Measurements from ENCODE around the gene AICDA.
"Not testable (repeated sequence)": the region's sequence is repeated elsewhere in the genome, so short reads cannot be mapped to it uniquely, and the experiment has no call there.

AICDA gene

DNA sequence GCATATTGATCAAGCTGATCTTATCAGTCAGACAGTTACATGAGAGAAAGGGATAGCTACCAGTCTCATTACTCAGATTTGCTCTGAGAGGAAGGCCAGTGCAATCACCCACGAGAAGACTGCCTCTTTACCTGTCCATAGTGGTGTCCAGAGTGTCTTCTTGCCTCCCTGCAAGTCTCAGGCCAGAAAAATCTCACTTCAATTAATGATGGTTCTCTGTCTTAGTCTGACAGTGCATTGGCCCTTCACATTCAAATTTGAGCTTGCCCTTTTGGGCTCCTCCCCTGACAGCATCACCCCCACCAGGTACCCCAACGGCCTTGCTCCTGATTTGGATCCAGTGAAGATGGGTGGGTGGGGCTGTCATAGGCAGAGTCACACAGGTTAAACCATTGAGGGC is at the start of gene AICDA:
AICDA (minus strand) TSS at position 231 of the 400 bp plus-strand sequence; CDS start at position 139, 92 bp downstream.
- DNase-seq, result no peak

DNA sequence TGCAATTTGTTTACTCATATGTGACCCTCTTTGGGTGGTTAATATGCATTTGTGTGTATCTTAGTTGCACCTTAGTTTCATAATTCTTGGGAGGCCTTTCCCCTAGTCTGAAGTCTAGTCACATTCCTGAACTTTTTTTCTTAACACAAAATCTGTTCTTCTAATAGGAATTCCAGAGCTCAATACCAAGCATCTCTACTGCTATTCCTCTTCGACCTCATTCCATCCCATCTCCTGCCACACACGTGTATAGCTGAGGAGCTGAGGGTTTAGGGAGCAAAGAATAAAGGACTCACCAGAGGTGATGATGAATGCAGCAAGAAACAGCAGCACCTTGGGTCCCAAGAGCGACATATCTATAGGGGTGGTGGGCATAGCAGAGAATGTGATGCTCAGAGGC is 49.1 kb upstream of the AICDA start:
- no peak for DNase-seq

DNA sequence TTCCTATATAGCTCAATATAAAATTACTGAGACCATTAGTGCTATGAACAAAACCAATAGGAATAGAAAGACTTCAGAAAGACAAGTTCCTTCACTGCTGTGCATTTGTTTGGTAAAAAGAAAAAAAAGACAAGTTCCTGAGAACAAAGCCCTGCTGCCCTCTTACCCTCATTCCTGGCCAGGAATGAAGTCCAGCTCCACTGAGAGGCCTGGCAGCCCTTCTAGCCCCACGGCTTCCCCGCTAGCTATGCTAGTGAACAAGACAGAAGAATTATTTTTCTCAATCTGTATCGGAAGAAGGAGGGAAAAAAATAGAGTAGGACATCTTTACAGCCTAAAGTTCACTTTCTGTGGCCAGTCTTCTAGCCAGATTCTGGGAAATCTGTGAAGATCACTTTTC is 48.4 kb upstream of the AICDA start:
- DNase-seq, result no peak

DNA sequence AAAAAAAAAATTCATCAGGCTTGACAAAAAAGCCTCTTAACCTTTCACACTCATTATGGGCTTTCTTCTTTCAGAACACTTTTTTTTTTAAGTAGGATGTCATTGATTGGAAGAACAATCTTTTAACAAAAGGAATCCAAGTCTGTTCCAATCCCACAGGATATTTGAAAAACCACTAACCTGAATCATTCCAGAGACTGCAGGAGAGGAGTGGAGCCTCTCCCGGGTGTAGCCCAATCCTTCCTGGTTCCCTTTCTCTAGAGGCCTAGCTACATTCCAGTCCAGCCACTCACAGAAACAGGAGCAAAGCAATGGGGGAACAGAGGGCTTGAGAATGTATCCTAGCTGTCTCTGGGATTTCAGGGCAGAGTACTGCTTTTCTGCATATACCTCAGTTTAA is 45.7 kb upstream of the AICDA start:
- DNase-seq, result no peak

DNA sequence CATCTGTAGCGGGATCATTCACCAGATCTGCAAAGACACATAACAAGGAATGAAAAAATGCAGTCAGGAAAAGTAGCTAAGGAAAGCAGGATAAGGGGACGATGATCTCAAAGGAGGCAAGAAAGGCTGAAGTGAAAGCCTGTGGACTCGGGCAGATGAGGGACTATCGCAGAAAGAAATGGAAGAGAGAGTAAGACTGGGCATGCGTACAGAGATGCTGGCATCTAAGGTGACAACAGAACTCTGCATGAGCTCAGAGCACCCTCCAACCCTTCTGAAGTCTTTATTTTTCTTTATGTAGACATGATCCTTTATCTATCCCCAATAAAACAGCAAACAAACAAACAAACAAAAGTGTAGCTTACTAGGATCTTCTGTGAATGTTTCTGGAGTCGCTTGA is 42.8 kb upstream of the AICDA start:
- DNase-seq, result no peak

DNA sequence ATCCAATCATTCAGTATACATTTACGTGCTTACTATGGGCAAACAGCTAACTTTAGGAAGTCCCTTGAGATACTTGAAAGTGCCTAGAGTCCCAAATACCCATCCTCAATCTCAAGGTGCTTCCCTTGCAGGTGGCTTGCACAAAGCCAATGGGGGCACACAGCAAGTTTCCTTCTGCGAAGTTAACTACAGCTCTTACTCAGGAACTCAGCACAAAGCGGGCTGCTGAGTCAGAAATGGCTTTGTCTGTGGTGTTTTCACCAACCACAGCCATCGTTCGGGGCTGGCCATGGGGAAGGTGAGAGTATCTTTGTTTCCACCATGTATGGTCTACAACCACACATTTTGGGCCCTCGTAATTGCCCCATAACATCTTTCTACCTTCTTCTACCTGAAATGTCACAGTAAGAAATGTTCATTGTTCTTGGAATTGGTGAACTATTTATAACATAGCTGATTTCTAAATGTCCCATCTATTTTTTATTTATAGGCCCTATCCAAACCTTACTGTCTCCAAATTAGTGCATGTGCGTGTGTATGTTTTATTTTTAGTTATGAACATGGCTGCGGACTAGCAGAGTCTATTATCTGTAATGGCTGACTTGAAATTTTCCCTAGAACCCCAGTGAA is 36.0 kb upstream of the AICDA start:
- DNase-seq, result no peak

DNA sequence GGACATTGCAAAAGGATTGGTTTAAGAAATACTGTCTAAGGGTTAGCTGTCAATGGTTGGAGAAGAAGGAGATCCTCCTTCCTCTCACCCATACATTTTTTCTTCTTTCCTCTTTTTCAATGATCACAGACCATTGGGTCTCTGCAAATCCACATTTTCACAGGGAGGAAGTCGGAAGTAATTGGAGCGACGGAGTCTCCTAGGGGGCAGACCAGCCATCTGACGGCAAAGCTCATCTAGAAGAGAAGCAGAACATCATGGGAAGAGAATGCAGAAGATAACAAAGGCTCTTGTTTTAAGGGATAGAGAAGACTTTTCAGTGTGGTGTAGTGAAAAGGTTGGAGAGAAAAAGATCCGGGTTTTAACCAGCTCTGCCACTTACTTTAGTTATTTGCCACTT is 35.3 kb upstream of the AICDA start:
- DNase-seq, result no peak

DNA sequence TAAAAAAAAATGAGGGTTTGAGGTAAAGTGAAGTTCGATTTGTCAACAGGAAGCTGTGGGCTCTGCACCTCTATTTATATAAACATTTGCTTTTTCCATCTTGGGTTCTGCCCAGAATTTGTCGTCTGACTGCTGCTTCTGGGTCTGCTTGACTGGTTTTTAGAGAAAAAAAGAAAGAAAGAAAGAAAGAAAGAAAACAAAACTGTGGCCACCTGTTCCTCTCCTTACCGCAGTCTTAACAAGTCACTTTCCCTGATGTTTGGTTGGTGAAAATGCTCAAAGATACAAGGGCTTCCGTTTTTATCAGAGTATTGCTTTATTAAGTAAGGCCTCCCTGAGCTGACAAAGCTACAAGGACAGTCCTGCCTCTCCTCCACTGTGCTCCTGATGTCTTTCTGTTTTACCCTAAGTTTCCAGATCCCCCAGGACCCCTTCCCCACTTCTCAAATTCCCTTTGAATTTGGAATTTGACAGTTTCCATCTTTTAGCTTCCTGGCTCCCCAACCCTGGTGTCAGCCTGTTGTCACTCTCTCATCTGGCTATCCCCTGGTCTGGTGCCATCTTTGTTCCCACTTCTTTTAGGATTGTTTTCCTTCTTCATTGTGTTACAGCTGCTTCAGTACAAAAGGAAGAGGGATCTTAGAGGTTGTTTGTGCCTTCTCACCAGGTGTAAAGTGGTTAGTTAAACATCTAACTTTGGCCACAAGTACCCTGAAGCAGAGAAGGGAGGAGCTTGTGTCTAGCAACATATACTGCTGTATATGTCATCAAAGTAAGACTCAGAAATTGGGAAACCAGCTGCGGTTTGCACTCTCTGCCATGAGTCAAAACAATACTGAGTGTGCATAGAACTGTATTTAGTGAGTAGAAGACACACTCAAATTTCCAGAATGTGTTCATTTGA is 31.9 kb upstream of the AICDA start:
- peak; percentile 6 for DNase-seq

DNA sequence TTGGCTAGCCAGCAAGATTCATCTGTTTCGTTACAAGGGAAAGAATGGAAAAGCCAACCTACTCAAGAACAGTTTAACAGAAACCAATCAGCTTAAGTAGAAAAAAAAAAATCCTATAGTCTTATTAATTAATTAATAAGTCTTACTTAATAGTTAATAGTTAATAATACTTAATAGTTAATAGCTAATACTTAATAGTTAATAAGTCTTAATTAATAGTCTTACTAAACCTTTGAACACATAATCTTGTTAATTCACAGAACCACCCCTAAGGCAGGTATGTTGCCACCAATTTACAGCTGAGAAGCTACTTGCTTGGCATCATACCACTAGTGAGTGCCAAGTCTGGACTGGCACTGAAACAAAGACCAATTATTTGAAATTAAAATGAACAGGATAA is 30.1 kb upstream of the AICDA start:
- no peak for DNase-seq

DNA sequence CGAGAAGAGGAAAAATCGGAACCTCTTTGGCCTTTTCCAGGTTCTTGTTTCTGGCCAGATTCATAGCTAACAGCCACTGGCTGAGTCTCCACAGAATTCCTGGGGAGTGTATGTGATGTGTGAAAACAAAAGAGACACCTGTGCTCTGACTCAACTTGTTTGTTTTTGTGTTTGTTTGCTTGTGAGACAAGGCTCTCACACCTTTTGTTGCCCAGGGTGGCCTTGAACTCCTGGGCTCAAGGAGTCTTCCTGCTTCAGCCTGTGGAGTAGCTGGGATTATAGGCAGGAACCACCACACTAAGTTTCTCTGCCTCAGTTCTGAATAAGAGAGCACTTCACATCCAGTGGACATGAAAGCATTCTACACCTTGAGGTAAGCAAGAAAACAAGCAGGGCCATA is 27.3 kb upstream of the AICDA start:
- DNase-seq, result no peak

DNA sequence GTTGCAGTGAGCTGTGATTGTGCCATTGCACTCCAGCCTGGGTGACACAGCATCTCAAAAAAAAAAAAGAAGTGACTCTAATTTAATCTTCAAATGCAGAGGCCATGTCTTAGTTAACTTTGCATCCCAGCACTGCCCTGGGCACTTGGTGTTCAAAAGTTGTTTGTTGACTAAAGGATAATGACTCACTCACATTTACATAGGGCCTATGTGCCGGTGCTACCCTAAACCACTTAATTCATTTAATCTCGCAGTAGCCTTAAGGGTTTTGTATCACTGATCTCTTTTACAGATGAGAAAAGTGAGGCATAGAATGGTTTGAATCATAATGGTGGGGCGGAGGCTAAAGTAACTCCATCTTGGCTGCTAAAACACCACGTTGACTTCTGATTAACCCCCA is 26.3 kb upstream of the AICDA start:
- DNase-seq, result no peak

DNA sequence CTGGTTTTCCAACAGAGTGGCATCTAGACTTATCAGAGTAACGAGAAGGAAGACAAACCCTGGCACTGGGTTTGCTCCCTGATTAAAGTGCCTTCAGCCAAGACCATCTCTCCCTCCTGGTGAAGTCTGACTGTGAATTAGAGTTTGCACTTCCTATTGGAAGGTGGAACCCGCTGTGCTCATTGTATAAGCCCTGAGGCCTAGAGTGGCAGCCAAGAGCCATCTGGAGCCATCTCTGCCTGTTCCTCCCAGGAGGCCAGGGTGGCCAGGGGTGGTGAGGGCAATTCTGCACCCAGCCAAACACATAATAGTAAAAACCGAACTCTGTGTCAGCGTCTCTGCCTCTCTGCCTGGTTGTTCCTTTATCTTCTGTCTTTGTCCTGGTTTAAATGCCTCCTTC is 25.0 kb upstream of the AICDA start:
- DNase-seq, result no peak

DNA sequence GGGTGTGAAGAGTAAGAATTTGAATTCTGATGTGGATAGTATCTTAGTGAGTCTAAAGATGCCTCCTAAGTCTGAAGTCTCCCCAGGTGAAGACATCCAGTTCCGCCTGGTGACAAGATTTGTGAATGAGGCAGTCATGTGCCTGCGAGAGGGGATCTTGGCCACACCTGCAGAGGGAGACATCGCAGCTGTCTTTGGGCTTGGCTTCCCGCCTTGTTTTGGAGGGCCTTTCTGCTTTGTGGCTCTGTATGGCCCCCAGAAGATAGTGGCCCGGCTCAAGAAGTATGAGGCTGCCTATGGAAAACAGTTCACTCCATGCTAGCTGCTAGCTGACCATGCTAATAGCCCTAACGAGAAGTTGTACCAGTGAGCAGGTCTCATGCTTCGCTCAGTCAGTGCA is 24.6 kb upstream of the AICDA start:
- DNase-seq, result no peak

DNA sequence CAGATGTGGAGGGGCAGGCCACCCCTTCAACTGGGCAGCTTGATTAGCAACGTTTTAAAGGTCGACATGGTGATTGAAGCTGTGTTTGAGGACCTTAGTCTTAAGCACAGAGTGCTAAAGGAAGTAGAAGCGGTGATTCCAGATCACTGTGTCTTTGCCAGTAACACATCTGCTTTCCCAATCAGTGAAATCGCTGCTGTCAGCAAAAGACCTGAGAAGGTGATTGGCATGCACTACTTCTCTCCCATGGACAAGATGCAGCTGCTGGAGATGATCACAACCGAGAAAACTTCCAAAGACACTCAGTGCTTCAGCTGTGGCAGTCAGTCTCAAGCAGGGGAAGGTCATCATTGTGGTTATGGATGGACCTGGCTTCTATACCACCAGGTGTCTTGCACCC is 23.9 kb upstream of the AICDA start:
- DNase-seq, result no peak

DNA sequence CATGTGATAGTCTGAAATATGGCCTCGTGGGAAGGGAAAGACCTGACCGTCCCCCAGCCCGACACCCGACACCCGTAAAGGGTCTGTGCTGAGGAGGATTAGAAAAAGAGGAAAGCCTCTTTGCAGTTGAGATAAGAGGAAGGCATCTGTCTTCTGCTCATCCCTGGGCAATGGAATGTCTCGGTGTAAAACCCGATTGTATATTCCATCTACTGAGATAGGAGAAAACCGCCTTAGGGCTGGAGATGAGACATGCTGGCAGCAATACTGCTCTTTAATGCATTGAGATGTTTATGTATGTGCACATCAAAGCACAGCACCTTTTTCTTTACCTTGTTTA is 23.3 kb upstream of the AICDA start:
- not testable (repeated sequence) for DNase-seq

DNA sequence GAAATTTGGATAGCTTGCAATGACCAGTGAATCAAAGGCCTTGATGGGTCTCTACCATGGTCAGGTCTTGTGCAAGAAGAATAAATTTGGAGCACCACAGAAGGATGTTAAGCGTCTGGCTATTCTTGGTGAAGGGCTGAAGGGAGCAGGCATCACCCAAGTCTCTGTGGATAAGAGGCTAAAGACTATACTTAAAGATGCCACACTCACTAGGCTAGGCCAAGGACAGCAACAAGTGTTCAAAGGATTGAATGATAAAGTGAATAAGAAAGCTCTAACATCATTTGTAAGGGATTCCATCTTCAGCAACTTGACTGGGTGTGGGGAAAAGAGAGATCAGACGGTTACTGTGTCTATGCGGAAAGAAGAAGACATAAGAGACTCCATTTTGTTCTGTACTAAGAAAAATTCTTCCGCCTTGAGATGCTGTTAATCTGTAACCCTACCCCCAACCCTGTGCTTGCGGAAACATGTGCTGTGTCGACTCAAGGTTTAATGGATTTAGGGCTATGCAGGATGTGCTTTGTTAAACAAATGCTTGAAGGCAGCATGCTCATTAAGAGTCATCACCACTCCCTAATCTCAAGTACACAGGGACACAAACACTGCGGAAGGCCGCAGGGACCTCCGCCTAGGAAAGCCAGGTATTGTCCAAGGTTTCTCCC is 22.8 kb upstream of the AICDA start:
- DNase-seq, result not testable (repeated sequence)

DNA sequence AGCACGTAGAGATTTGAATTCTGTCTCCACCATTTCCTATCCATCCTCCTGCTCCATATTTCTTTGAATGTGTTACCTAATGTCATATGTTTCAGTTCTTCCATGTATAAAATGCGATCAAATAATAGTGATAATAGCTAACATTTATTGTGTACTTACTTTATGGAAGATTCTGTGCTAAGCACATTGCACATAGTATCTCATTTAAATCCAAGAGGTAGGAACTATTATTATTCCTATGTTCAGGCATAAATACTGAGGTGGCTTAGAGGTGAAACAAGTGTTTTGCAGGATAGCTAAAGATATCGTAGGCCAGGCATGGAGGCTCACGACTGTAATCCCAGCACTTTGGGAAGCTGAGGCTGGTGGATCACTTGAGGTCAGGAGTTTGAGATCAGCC is 17.5 kb upstream of the AICDA start:
- DNase-seq, result no peak

DNA sequence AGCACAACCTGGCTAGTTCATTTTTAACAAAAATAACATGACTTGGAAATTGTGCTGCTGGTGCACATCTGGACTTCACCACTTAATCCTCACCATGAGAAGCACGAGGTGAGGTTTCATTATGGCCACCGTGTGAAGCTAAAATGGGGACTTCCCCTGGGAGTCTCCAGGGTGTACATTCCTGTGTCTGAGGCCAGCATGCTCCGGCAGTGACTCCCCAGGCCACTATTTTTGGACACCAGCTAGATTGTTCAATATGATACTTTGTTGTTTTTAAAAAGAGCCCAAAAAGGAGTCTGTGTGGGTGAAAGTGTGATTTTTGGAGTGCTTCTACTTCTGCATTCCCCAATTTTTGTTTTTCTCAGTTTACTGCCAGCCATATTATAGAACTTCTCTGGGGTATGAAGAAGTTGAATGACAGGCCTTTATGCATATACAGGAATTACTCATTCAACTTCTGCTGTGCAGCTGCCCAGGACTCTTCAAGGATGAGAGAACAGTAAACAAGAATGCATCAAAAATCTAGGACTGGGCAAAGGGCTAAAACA is 16.9 kb upstream of the AICDA start:
- DNase-seq, result no peak

DNA sequence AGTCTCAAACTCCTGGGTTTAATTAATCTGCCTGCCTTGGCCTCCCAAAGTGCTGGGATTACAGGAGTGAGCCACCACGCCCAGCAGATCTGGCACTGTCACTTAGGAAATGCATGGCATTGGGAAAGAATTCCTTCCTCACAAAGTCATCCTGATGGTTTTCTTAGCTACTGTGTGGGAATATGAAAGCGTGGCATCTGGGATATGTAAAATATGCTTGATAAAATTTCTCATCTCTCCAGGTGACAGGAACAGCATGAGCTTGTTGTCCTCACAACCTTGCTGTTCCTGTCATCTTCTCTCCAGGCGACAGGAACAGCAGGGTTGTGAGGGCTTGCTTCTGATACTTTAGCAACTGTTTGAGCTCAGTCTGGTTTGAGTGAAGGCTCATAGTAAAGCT is 16.1 kb upstream of the AICDA start:
- DNase-seq, result no peak

DNA sequence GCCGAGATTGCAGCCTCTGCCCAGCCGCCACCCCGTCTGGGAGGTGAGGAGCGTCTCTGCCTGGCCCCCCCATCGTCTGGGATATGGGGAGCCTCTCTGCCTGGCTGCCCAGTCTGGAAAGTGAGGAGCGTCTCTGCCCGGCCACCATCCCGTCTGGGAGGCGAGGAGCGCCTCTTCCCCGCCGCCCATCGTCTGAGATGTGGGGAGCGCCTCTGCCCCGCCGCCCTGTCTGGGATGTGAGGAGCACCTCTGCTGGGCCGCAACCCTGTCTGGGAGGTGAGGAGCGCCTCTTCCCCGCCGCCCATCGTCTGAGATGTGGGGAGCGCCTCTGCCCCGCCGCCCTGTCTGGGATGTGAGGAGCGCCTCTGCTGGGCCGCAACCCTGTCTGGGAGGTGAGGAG is 12.1 kb upstream of the AICDA start:
- not testable (repeated sequence) for DNase-seq

DNA sequence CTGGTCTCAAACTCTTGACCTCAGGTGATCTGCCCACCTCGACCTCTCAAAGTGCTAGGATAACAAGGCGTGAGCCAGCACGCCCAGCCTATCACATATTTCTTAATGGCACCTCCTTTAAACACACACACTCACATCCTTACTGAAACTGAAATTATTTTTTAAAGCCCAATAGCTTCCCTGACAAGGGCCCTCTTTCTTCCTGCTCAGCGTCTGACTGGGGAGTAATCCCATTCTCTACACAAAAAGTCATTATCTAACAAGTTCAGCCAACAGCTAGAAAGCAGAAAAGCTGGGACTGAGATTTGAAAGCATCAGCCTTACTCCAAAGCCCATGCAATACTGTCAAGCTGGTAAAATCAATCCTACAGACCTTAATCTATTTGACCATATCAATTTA is 10.0 kb upstream of the AICDA start:
- no peak for DNase-seq

DNA sequence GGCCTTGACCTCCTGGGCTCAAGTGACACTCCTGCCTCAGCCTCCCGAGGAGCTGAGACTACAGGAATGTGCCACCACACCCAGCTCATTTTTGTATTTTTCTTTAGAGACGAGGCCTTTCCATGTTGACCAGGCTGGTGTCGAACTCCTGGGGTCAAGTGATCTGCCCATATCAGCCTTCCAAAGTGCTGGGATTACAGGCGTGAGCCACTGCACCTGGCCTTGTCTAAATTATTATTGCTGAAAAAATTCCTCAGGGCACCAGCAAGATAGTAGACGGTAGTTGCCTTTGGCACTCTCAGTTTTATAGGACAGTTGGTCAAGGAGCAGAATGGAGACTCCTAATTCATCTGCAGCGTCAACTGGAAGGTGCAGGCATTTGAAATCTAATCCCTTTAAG is 2.5 kb upstream of the AICDA start:
- DNase-seq, result no peak

DNA sequence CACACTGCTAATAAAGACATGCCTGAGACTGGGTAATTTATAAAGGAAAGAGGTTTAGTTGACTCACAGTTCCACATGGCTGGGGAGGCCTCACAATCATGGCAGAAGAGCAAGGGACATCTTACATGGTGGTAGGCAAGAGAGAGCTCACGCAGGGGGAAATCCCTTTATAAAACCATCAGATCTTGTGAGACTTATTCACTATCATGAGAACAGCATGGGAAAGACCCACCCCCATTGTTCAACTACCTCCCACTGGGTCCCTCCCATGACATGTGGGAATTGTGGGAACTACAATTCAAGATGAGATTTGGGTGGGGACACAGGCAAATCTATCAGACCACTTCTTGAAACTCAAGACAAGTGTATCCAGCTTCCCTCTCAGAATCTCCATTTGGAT is 1.2 kb upstream of the AICDA start:
- not testable (repeated sequence) for DNase-seq

DNA sequence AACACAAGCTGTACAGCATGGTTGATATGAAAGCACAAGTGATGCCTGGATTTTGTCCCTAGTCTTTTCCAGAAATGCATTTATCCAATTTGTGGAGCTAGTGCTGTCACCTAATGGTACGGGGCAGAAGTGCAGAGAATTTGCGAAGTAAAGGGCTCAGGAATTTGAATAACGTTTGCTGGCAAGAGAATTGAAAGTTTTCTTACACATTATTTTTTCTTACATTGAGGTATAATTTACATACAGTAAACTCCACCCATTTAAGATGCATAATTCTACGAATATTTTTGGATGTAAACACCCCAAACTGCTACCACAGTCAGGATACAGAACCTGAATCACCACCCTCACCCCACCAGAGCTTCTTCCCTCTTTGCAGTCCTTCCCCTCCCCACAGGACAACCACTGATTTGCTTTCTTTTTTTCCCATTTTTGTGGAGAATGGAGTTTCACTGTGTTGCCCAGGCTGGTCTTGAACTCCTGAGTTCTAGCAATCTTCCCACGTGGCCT is 3.5 kb downstream of the AICDA start:
- peak; percentile 72 for DNase-seq

Measured in OCI-M1 (cell line).